22Rv1 (cell line): ENCODE measurements around the gene KCTD19.

Experiments used
- CTCF ChIP-seq: fragments of 450-650 bp; IDR thresholded peaks from 2 replicates; pipeline ENCODE4 v1.5.1; 2017; ENCODE audit warnings: mild to moderate bottlenecking
- ZFX ChIP-seq: fragments of 450-650 bp; IDR thresholded peaks from 2 replicates; pipeline ENCODE4 v1.6.1; 2017; ENCODE audit warnings: antibody characterized with exemption, borderline replicate concordance

GRCh38 chr16:67294938-67295361 lies 31.6 kb downstream of the KCTD19 start:
- TF ChIP-seq CTCF (no peak), ZFX (no peak)
